ENCODE measurements around the gene STARD13.

DNA sequence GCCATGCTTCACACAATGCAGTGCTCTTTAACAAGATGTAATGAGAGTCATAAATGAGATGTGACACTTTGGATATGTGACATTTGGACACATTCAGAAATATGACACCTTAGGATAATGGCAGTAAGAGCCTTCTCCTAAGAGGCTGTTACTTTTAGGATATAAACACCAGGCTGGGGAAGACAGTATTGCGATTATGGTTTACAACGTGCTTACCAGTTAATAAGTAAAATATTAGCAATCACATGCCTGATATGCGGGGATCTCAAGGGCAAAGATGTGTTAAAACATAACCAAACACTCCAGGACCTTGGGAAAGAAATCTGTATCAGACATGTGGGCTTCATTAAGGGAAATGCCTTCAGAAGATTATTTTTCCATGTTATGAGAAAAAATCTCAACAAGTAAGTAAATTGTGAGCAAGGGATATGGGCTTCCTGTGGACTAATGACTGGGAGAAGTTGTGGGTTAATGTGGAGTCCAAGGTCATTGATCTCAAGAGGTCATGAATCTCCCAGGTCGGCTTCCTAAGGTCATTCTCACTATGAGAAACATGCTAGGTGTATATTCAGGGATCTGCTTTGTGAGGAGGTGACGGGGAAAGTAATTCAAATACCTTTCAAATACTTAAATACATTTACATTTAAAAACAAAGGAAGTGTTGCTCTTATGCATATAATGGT, 105.3 kb downstream of the STARD13 start:
- TF ChIP-seq, protein P1, sequence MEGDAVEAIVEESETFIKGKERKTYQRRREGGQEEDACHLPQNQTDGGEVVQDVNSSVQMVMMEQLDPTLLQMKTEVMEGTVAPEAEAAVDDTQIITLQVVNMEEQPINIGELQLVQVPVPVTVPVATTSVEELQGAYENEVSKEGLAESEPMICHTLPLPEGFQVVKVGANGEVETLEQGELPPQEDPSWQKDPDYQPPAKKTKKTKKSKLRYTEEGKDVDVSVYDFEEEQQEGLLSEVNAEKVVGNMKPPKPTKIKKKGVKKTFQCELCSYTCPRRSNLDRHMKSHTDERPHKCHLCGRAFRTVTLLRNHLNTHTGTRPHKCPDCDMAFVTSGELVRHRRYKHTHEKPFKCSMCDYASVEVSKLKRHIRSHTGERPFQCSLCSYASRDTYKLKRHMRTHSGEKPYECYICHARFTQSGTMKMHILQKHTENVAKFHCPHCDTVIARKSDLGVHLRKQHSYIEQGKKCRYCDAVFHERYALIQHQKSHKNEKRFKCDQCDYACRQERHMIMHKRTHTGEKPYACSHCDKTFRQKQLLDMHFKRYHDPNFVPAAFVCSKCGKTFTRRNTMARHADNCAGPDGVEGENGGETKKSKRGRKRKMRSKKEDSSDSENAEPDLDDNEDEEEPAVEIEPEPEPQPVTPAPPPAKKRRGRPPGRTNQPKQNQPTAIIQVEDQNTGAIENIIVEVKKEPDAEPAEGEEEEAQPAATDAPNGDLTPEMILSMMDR (IDR thresholded peaks at IDR 0.05): no peak
- no peak for TF ChIP-seq POLR2A (IDR thresholded peaks at IDR 0.05)
